ENCODE results near the gene TCFL5. TPM values are rescaled to one million over a fixed set of nuclear protein-coding genes. Genes with fewer than 3 reads are reported as not detected.

Gene TCFL5
- total RNA-seq, 2 donors from 2014 or later, result 7.1 to 24.8 TPM

- intact Hi-C loops (cut with DNase I), result no loop called here
- WGBS, result 54% methylated on average over 16 of the region's 16 CpGs
- no peaks in the 10 kb centered on the region for H3K9me3 ChIP-seq
- H3K4me3 ChIP-seq, result no peak overlapping the region
- no peaks in the 10 kb centered on the region for H3K36me3 ChIP-seq
- no peak for TF ChIP-seq POLR2A (IDR thresholded peaks at IDR 0.05)
- TF ChIP-seq POLR2AphosphoS5 (IDR thresholded peaks at IDR 0.05), result no peak
- no peak for TF ChIP-seq CTCF (IDR thresholded peaks at IDR 0.05)
- H3K4me1 ChIP-seq (replicated peaks), result peaks cover 6% of the 10 kb centered on the region
- no peak for DNase-seq (ENCODE audit: low spot score)
- peaks cover 12% of the 10 kb centered on the region for H3K27me3 ChIP-seq (replicated peaks; ENCODE audit: insufficient read depth)
- no peak overlapping the region for H3K27ac ChIP-seq
Observed at GRCh38 chr20:62819494-62820174, 42.0 kb downstream of the TCFL5 start.

GRCh38 chr20:62818592-62819493, 42.8 kb downstream of the TCFL5 start:
- intact Hi-C loops (cut with DNase I), result no loop called here
- no peak overlapping the region for H3K4me3 ChIP-seq
- no peak for DNase-seq (ENCODE audit: low spot score)
- WGBS, result 20% methylated on average over 24 of the region's 25 CpGs
- peaks cover 6% of the 10 kb centered on the region for H3K4me1 ChIP-seq (replicated peaks)
- no peaks in the 10 kb centered on the region for H3K36me3 ChIP-seq
- H3K27ac ChIP-seq, result no peak overlapping the region
- TF ChIP-seq CTCF (IDR thresholded peaks at IDR 0.05), result no peak
- no peak for TF ChIP-seq POLR2A (IDR thresholded peaks at IDR 0.05)
- no peak for TF ChIP-seq POLR2AphosphoS5 (IDR thresholded peaks at IDR 0.05)
- no peaks in the 10 kb centered on the region for H3K9me3 ChIP-seq
- peaks cover 12% of the 10 kb centered on the region for H3K27me3 ChIP-seq (replicated peaks; ENCODE audit: insufficient read depth)

GRCh38 chr20:62817975-62818591, 43.5 kb downstream of the TCFL5 start:
- no peak for TF ChIP-seq POLR2AphosphoS5 (IDR thresholded peaks at IDR 0.05)
- no peak for TF ChIP-seq CTCF (IDR thresholded peaks at IDR 0.05)
- no peak for TF ChIP-seq POLR2A (IDR thresholded peaks at IDR 0.05)
- H3K9me3 ChIP-seq, result no peaks in the 10 kb centered on the region
- peaks cover 12% of the 10 kb centered on the region for H3K27me3 ChIP-seq (replicated peaks; ENCODE audit: insufficient read depth)
- no peak overlapping the region for H3K27ac ChIP-seq
- intact Hi-C loops (cut with DNase I), result no loop called here
- no peaks in the 10 kb centered on the region for H3K36me3 ChIP-seq
- H3K4me3 ChIP-seq, result no peak overlapping the region
- WGBS, result 67% methylated on average over 12 of the region's 12 CpGs
- DNase-seq (ENCODE audit: low spot score), result no peak
- H3K4me1 ChIP-seq (replicated peaks), result peaks cover 6% of the 10 kb centered on the region

- Histone ChIP-seq H3K4me3 (peak within 1 kb of the TSS; percentile 17 to 22), H3K27ac (no peak within 1 kb of the TSS), H3K4me1 (replicated peaks) (peaks cover 6% of the 10 kb centered on the region), H3K36me3 (peaks cover 0 to 1% of the 10 kb centered on the region in 2 donors), H3K27me3 (replicated peaks; ENCODE audit: insufficient read depth) (peaks cover 12% of the 10 kb centered on the region), H3K9me3 (no peaks in the 10 kb centered on the region)
- intact Hi-C loops (cut with DNase I), result no loop called here
- TF ChIP-seq CTCF (IDR thresholded peaks at IDR 0.05) (no peak), POLR2AphosphoS5 (IDR thresholded peaks at IDR 0.05) (no peak), POLR2A (IDR thresholded peaks at IDR 0.05) (no peak)
- no peak for DNase-seq (ENCODE audit: low spot score)
- 16% methylated on average over 47 of the region's 108 CpGs for WGBS
Observed at GRCh38 chr20:62816884-62817873, 44.4 kb downstream of the TCFL5 start, which contains the start of gene COL9A3. Gene COL9A3, plus strand, starts transcription at chr20:62817050. Its CDS starts 15 bp downstream, at chr20:62817065.
